NCI-H2227 (cell line): ENCODE results near the gene TMEM41B.
"Not testable (repeated sequence)": the region's sequence is repeated elsewhere in the genome, so short reads cannot be mapped to it uniquely, and the experiment has no call there.

Experiments
- DNase-seq: peaks from one replicate; lab custom pipeline; 2025; ENCODE audit not compliant: unreplicated experiment; lab: John Stamatoyannopoulos, UW

TMEM41B gene

GRCh38 chr11:9263840-9264315 lies 50.5 kb downstream of the TMEM41B start:
- DNase-seq, result no peak

- DNase-seq, result not testable (repeated sequence)
Measured at GRCh38 chr11:9260838-9261146, 53.6 kb downstream of the TMEM41B start.

- no peak for DNase-seq
Measured at GRCh38 chr11:9259981-9260837, 54.2 kb downstream of the TMEM41B start.

GRCh38 chr11:9258279-9258678 lies 56.1 kb downstream of the TMEM41B start:
- DNase-seq, result not testable (repeated sequence)

GRCh38 chr11:9254416-9254815 lies 60.0 kb downstream of the TMEM41B start:
- DNase-seq, result no peak

- no peak for DNase-seq
Measured at GRCh38 chr11:9253086-9253485, 61.3 kb downstream of the TMEM41B start.

- no peak for DNase-seq
Measured at GRCh38 chr11:9251311-9251710, 63.1 kb downstream of the TMEM41B start.

- DNase-seq, result peak; percentile 15
Measured at GRCh38 chr11:9250139-9250582, 64.2 kb downstream of the TMEM41B start.

- no peak for DNase-seq
Measured at GRCh38 chr11:9249252-9249651, 65.1 kb downstream of the TMEM41B start.

GRCh38 chr11:9247863-9248262 lies 66.5 kb downstream of the TMEM41B start:
- no peak for DNase-seq

GRCh38 chr11:9236242-9236641 lies 78.2 kb downstream of the TMEM41B start:
- DNase-seq, result not testable (repeated sequence)

- no peak for DNase-seq
Measured at GRCh38 chr11:9232482-9232881, 81.9 kb downstream of the TMEM41B start.

- DNase-seq, result no peak
Measured at GRCh38 chr11:9231848-9232177, 82.6 kb downstream of the TMEM41B start.
